ENCODE data around the gene LRRC17. TPM values are rescaled to one million over a fixed set of nuclear protein-coding genes. Genes with fewer than 3 reads are reported as not detected.

The LRRC17 gene, protein sequence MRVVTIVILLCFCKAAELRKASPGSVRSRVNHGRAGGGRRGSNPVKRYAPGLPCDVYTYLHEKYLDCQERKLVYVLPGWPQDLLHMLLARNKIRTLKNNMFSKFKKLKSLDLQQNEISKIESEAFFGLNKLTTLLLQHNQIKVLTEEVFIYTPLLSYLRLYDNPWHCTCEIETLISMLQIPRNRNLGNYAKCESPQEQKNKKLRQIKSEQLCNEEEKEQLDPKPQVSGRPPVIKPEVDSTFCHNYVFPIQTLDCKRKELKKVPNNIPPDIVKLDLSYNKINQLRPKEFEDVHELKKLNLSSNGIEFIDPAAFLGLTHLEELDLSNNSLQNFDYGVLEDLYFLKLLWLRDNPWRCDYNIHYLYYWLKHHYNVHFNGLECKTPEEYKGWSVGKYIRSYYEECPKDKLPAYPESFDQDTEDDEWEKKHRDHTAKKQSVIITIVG
- total RNA-seq (2011; cell fraction: chromatin; rRNA removed; ENCODE audit: low replicate concordance): not detected in 2 replicates
- not detected in 2 replicates for total RNA-seq (2011; cell fraction: nucleolus; rRNA removed)
- total RNA-seq (2011; cell fraction: nucleoplasm; rRNA removed): not detected in 2 replicates
- not detected in 2 replicates for total RNA-seq (2014; rRNA removed)
- total RNA-seq (2014; rRNA removed; fragmentation: Illumina TruSeq; extraction: Trizol): 0.16 TPM in 1 of 2 replicates, not detected in the other
- 0.18 TPM in 1 of 2 replicates, not detected in the other for total RNA-seq (2015; rRNA removed; fragmentation: Illumina TruSeq; extraction: Trizol)
- not detected in 2 replicates for total RNA-seq (2021)
- 0.04 and 0.07 TPM in 2 replicates for polyA plus RNA-seq (2011; rRNA removed)
- not detected in 2 replicates for polyA plus RNA-seq (2011; cell fraction: cytosol; rRNA removed)
- polyA plus RNA-seq (2011; cell fraction: nucleus; rRNA removed): 0.13 TPM in 1 of 2 replicates, not detected in the other
- 0.18 TPM in 1 of 2 replicates, not detected in the other for polyA plus RNA-seq (2012)
- polyA plus RNA-seq (2014; fragmentation: Illumina TruSeq; extraction: Trizol): not detected in 2 replicates
- polyA plus RNA-seq (2014; fragmentation: Nextera tagmentation; extraction: Ambion mirVana): under 1 TPM; 0.03 to 0.17 TPM
- polyA plus RNA-seq (2014; rRNA removed): 0.07 TPM in 1 of 2 replicates, not detected in the other
- not detected in 2 replicates for polyA minus RNA-seq (2011; rRNA and poly(A)+ RNA removed)
- not detected in 2 replicates for polyA minus RNA-seq (2011; cell fraction: cytosol; rRNA and poly(A)+ RNA removed)
- polyA minus RNA-seq (2011; cell fraction: nucleus; rRNA and poly(A)+ RNA removed): not detected in 2 replicates
- Bru-seq, nascent RNA: percentile 17 among the genes with signal in this experiment
- BruChase-seq, experiment 1, labeled RNA remaining after a 2-hour chase: percentile 15 among the genes with signal in this experiment
- percentile 12 among the genes with signal in this experiment for BruChase-seq, experiment 2, labeled RNA remaining after a 6-hour chase
- long read RNA-seq, experiment 1, partial matches to known transcripts: 0 of 5 reads
- long read RNA-seq, experiment 1, other reads (novel, unspliced or antisense): 5 of 5 reads
- long read RNA-seq, experiment 2: 0 reads
- long read RNA-seq, experiment 3: 0 reads

DNA sequence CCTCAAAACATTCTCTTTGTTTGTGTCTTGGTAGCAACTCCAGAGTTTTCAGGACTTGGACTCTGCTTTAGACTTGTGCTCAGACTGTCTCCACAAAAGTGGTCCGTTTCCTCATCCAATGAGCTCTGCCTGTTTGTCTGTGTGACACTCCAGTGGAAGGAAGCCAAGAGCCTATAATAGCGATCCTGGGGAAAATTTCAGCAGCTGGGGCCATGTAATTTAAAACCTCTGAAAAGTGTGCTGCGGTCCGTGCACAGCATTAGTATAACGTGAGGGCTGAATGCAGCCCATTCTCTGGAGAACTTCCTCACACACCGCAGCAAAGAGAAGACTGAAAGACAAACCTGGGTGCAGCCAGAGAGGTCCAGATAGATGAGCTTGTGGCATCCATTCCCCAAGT, at the start of gene LRRC17:
Gene LRRC17 (plus strand): TSS at position 259 of the 400 bp plus-strand sequence. CDS start 20,914 bp downstream, outside the sequence.
- H4K20me1 ChIP-seq (replicated peaks; ENCODE audit: control insufficient read depth, insufficient read depth, low read length): no peaks in the 10 kb centered on the region
- H3K27ac ChIP-seq (ENCODE audit: extremely low read depth, low read depth, low read length): no peak within 1 kb of the TSS
- DNase-seq (ENCODE audit: extremely low read depth in 1 of 4, low spot score in 3 of 4) (no peak), ATAC-seq (no peak), FAIRE-seq (no peak)
- no TSS peak for BruUV-seq (replicated peaks)
- ChIA-PET CTCF (ENCODE audit: low intra/inter-chr PET ratio) (no interaction called here), POLR2A (no interaction called here)
- in situ Hi-C loops (cut with MboI) (no loop called here), intact Hi-C loops (cut with micrococcal nuclease) (no loop called here)
- H3K9me1 ChIP-seq (ENCODE audit: control insufficient read depth, insufficient read depth, low read length): no peaks in the 10 kb centered on the region
- no peaks in the 10 kb centered on the region for H3K4me1 ChIP-seq (replicated peaks in 1 of 2; ENCODE audit: control insufficient read depth in 2 of 2, insufficient read depth in 2 of 2, low read length in 2 of 2)
- H2AFZ ChIP-seq (ENCODE audit: low read depth, low read length): no peak within 1 kb of the TSS
- WGBS (ENCODE audit: insufficient coverage, low coverage, missing lambda C conversion rate): 91% methylated on average over 6 of the region's 6 CpGs
- no peaks in the 10 kb centered on the region for H3K79me2 ChIP-seq (ENCODE audit: control insufficient read depth, insufficient read depth, low read length)
- no peak within 1 kb of the TSS for H3K4me2 ChIP-seq (ENCODE audit: insufficient read depth, low read length)
- no peak within 1 kb of the TSS for H3K9ac ChIP-seq (ENCODE audit: insufficient read depth in 1 of 2, low read depth in 2 of 2, low read length in 2 of 2)
- no peaks in the 10 kb centered on the region for H3K27me3 ChIP-seq (ENCODE audit: control insufficient read depth in 2 of 2, insufficient read depth in 2 of 2, low read length in 2 of 2)
- H3K36me3 ChIP-seq (ENCODE audit: control insufficient read depth, insufficient read depth, low read length): peaks cover 76% of the 10 kb centered on the region
- H3K4me3 ChIP-seq: no peak within 1 kb of the TSS
- peaks cover 14% of the 10 kb centered on the region for H3K9me3 ChIP-seq (replicated peaks; ENCODE audit: control insufficient read depth, insufficient read depth, low read depth, low read length)
- no peak for TF ChIP-seq ZNF174 (CRISPR knock-in tag; IDR thresholded peaks at IDR 0.05)
- TF ChIP-seq ZNF274 (IDR thresholded peaks at IDR 0.05; ENCODE audit: borderline replicate concordance, low read depth, low read length): no peak
- no peak for TF ChIP-seq ADNP (tag; IDR thresholded peaks at IDR 0.05)
- no peak for TF ChIP-seq ELK1 (CRISPR knock-in tag; IDR thresholded peaks at IDR 0.05)
- no peak for TF ChIP-seq DMBX1 (CRISPR knock-in tag; IDR thresholded peaks at IDR 0.05; ENCODE audit: borderline replicate concordance)
- no peak for TF ChIP-seq MCM7 (IDR thresholded peaks at IDR 0.05)
- no peak for TF ChIP-seq SLC30A9 (CRISPR knock-in tag; IDR thresholded peaks at IDR 0.05)
- TF ChIP-seq FOXA3 (CRISPR knock-in tag; conservative IDR thresholded peaks at IDR 0.05 in 1 of 2, IDR thresholded peaks at IDR 0.05 in 1 of 2): no peak
- no peak for TF ChIP-seq ZNF280B (CRISPR knock-in tag; IDR thresholded peaks at IDR 0.05)
- TF ChIP-seq CBX8 (IDR thresholded peaks at IDR 0.05; ENCODE audit: borderline replicate concordance, extremely low read depth, low read depth, low read length, poor library complexity, severe bottlenecking): no peak
